ENCODE data around the gene HDAC4.

HDAC4 gene

DNA sequence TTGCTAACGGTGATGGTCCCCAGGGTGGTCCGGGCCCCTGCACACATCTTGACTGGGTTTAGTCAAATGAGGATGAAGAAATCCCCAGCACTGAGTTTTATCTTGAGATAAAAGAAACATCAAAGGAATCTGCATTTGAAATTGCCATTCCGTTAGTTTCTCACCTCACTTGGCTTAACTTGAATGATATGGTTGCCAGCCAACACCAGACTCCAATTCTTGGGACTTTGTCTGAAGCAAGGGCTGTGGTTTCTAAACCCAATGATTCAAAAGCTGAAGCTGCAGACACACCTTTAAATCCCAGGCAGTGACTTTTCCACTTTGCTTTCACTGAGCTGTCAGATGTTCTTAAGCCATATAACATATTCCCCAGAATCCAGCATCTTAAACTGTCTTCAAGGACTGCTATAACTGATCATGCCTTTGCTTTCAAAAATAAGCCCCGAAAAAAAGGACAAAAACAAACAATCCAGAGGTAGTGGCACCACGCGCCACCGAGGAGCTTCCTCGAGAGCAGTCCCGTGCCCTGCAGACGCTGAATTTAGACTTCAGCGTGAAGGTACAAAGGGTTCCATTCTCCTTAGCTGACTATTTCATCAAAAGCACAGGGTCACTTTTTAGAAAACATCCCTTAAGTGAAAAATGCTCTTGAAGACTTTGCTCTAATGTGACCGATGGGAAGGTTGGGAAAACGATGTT is 189.3 kb downstream of the HDAC4 start:
- DNase-seq, result no peak

- no peak for DNase-seq
These were observed 191.0 kb downstream of the HDAC4 start for GRCh38 chr2:239209783-239210182.

DNA sequence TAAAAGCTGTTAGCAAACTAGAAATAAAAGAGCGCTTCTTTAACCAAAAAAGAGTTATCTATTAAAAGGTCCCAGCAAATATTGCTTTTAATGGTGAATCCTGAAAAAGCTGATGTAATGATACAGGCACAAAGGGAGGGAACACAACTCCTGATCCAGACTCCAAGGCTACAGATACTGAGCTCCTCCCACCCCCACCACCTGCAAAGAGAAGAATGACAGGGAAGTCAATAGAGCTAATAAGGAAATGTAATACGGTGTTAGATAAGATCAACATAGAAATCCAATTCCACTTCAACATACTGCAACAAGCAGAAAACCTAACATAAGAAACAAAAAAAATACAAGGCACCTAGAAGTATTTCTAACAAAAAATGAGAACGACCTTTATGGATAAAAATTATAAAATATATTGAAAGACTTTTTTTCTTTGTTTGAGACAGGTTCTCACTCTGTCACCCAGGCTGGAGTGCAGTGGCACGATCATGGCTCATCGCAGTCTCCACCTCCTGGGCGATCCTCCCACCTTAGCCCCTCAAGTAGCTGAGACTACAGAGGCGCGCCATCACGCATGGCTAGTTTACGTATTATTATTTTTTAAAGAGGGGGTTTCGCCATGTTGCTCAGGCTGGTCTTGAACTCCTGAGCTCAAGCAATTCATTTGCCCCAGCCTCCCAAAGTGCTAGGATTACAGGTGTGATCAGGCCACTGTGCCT is 192.2 kb downstream of the HDAC4 start:
- no peak for DNase-seq

GRCh38 chr2:239206851-239207250 is 194.0 kb downstream of the HDAC4 start:
- no peak for DNase-seq

DNA sequence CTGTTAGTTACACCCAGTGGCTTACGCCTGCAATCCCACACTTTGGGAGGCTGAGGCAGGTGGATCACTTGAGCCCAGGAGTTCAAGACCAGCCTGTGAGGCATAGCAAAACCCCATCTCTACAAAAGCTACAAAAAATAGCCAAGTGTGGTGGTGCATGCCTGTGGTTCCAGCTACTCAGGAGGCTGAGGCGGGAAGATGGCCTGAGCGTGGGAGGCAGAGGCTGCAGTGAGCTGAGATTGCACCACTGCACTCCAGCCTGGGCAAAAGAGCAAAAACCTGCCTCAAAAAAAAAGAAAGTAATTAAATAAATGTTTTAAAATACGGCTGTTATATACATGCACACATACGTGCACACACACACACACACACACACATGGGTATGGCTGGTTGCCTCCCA is 194.8 kb downstream of the HDAC4 start:
- DNase-seq, result no peak

- DNase-seq, result no peak
These were observed 195.8 kb downstream of the HDAC4 start for GRCh38 chr2:239204876-239205468.

DNA sequence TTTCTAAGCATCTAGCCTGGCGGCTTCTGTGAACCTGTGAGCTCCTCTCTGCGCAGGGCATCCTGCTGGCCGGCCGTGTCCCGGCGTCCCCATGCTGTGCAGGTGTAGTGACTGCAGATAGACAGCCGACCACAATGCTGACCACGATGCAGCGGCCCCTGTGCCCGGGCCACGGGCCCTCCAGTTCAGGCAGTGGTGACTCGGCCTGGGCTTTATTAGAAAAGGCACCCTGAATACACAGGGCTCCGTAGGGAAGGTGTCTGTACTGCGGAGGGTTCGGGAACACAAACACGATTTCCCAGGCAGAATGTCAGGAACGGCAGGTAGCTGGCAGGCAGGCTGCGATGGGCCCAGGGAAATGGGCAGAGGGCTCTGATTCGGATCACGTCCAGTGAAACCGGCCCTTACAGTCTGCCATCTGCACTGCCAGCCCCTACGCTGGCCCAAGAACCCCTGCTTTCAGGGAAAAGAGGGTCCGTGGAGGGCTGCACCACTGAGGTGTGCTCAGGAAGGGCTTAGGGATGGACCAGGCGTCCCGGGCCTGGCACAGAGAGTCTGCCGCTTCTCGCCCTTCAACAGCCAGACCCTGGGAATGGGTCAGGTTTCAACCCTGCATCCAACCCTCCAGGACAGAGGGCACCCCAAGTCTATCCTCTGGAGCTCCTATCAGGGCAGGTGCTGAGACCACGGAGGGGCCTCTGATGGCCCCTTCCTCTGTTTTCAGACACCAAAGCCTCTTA is 196.5 kb downstream of the HDAC4 start:
- no peak for DNase-seq

- DNase-seq, result no peak
These were observed 197.2 kb downstream of the HDAC4 start for GRCh38 chr2:239203443-239204135.

DNA sequence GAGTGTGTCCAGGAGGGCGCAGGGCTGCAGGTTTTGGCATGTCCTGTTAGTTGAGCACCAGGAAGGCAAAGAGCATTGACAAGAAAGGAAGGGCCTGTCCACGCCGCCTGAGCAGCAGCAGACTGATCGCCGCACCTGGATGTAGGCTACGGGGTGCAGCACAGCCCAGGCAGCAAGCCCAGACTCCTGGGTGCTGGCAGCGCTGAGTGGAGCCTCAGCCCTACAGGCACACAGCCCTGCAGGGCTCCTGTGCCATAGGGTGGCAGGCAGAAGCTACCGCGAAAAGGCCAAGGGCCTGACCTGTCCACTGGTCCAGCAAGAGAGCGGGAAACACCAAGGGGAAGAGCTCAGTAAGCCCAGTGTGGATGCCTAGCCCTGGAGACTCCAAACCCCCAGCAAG is 198.0 kb downstream of the HDAC4 start:
- DNase-seq, result no peak

GRCh38 chr2:239202343-239202742 is 198.5 kb downstream of the HDAC4 start:
- no peak for DNase-seq

GRCh38 chr2:239201884-239202283 is 198.9 kb downstream of the HDAC4 start:
- DNase-seq, result no peak

GRCh38 chr2:239201531-239201876 is 199.3 kb downstream of the HDAC4 start:
- DNase-seq, result no peak

DNA sequence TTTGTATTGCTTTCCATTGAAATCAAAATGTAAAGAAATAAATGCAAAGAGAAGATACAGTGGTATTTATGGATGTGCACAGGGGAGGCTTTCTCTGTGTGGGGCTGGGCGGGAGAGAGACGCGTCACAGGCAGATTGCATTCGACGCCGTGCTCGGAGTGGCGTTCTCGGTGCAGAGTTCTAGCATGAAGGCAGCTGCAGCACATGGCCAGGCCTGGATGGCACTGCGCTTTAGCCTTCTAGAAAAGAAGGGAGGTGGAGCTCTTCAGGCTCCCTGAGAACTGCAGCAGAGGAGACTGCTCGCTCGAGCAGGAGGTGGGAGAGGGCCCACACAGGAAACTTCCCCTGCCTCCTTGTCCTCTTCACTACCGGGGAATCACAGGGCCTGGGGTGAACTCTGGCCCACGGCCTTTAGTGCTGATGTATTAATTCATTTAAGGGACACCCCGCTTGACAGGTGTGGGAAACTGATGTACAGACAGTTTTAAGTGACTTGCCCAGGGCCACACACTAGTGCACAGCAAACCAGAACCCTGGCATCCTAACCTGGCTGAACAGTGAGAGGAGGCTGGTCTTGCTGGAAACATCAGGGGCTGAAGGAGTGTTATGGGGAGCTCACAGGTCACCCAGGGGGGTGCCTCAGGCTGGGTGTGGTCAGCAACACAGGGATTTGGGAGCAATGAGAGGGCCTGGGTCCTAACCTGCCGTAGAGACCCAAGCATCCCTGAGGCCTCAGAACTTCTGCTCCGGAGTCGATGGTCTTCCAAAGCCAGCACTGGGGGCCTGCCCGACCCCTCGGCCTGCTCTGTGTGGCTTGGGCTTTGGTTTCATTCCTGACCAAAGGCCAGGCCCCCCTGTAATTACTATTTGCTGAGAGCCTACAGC is 199.9 kb downstream of the HDAC4 start:
- no peak for DNase-seq

DNA sequence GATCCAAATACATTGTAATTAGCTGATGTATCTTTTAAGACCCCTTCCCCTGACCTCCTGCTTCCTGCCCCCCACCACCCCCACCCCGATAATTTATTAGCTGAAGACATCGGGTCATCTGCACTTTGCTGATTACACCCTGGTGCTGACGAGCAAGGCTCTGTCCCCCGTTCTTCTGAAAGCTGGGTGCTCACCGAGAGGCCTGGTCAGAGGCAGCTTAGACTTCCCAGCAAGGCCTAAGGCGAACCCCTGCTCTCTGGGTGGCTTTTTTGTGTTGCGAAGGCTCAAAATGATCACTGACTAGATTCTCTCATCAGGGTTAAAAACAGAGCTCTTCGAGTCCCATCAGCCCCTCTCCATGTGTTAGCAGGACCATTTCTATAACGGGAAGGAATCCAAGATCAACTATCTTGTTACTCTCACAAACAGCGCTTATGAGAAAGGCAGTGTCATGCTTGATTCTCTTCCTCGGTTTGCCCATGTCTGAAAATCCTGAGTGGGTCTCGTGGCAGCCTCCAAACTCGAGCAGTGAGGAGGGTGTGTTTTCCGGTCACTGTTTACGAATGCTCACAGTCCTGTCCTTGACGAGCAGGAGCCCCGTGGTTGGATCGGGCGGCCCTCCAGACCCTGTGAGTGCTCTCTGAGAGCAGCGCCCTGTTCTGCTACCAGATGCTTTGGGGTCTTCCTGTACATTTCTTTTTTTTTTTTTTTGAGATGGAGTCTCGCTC is 201.6 kb downstream of the HDAC4 start:
- no peak for DNase-seq

DNA sequence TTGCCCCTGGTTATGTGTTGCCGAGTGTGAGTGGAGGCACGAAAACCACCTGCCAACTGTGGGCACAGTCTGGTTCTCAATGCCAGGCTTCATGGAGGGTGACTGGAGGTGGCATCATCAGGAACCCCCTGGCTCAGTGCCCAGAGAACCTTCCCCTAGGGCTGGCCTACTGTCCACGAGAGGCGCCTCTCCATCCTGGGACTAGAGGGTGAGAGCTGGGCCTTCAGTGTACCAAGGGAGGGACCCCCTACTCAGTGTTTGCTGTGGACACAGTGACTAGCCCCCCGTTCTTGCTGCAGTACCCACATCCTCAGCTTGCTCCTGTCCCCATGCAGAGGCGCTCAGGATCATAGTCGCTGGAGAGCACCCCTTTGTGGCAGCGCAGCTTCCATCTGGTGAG is 202.6 kb downstream of the HDAC4 start:
- DNase-seq, result no peak

DNA sequence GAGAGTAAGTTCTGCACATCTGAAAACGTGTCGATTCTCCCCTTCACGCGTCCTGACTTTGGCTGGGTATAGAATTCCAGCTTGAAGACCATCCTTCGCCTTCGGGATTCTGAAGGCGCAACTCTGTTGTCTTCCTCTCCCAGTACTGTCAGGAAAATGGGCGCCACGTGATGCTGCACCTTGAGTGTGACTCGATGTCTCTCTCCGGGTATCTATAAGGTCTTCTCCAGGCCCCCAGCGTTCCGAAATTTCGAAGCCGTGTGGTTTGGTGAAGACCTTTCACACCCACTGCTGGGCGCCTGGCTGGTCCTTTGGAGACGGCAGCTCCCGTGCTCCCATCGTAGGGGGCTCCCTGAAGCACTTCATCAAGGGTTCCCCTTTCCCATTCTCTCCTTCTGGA is 203.7 kb downstream of the HDAC4 start:
- no peak for DNase-seq

DNA sequence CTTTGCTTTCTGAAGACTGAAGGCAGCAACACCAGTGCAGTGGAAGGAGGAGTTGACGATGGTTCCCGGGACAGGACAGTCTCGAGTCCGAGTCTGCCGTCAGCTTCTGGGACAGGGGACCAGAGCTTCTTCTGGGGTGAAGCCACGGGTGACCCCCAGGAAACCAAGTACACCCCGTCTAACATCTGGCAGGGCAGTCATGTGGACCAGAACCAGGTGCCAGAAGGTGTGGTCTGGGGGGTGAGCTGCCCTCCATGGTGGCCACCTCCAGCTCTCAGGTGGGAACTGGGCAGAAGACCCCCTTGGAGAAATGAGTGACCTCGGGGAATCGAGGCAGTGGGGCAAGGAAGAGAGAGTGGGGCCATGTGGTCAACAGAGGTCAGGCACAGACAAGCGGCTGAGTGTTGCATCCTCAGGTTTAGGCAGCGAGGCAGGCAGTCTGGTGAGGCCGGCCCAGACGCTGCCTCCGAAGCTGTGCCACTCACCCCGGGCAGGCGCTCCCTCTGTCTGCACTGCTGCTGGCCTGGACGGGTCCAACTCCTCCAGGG is 204.3 kb downstream of the HDAC4 start:
- no peak for DNase-seq

DNA sequence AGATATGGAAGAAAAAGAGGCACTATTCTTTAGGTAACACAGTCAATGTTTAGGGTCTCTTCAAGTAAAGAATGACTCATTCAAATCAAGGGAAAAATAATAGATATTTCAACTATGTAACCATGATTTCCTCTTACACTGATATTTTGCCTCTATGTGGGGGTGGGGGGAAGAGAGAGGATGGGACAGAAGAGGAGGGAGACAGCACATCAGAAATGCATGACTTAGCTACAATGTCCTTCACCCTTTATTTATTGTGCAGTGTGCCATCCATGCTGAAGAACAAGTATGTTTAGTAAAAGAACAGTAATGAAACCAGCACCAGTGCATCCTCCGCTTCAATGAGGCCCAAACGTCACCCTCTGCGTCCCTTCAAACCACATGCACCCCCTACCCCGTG is 204.8 kb downstream of the HDAC4 start:
- no peak for DNase-seq

DNA sequence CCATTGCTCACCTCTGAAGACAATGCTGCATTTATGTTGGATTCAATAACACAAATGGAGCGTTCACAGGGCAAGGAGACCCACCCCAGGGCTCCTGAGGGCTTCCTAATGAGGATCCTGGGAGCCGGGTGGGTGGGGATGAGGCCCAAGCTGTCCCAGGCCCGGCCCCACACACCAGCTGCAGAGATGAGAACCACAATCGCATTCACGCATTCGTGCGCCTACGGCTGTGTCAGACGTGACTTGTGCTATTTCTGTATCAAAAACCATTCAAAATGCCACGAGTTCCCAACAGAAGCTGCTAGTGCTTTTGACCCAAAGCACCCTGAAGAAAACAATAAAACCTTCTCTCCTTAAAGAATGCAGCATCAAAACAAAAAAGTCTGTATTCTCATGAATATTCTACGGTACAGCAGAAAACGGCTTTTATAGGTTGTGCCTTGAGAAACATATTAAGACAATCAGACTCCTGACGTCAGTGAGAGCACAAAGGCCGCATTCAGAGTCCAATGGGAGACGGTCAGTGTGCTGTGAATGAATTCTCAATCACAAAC is 205.4 kb downstream of the HDAC4 start:
- DNase-seq, result no peak

DNA sequence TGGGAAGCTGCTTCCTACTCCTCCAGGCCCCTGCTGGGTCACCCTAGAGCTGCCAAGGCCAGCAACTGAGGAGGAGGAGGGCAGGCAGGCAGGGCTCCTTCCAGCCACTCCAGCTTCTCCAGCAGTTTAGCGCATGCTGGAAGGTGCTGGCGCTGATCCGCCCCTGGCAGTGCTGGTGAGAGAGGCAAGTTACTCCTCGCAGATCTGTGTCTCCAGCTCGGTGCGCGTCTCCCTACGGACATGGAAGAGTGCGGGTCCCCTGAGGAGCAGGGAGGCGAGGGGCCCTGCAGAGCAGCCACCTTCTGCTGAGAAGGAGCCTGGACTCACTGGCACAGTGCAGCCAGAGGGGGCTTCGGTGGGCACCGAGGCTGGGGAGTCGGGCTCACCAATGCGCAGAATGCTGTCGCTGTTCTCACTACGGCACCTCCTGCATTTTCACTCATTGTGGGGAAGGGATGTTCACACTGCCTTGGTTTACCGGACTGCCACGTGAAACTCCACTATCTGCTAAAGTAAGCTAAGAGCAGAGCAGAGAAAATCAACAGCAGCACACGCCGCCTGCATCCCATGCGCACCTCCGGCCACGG is 206.0 kb downstream of the HDAC4 start:
- DNase-seq, result no peak
